Activated effector memory CD4-positive, alpha-beta T cell treated with Interleukin-2 at 50 U/mL for 16 hours (primary cell): ENCODE results near the gene TBX10.
"Not testable (repeated sequence)": the region's sequence is repeated elsewhere in the genome, so short reads cannot be mapped to it uniquely, and the experiment has no call there.

ENCODE experiments used
- DNase-seq: peaks from one replicate; pipeline ENCODE4 v3.0.0-alpha.2; 2020

TBX10 gene

DNA sequence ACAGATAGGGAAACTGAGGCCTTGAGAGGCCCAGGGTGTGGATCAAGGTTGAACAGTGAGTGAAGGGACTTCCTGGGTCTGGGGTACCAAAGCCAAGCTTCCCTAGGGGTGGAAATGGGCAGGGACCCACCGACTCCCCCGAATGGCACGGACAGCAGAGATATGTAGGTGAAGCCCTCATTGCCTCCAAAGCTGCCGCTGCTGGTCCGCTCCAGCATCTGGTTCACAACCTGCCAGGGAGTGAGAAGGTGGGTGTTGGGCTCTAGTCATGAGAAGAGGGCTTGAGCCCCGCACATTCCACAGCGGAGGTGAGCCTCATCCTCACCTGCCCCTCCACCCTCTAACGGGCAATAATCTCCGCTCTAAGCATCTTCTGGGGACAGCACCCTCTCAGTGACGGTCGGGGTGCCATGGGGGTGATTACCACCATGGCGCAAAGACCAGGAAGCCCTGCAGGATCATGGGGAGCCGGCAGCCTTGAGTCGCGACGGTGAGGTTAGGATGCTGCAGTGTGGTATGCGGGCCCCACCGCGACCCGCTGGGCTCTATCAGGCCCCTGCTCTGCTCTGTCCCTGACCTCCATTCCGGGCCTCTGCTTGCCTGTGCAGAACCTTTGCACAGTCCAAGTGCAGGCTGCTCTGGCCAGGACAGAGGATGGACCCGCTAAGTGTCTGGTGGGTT lies 24.1 kb upstream of the TBX10 start:
- DNase-seq: no peak

DNA sequence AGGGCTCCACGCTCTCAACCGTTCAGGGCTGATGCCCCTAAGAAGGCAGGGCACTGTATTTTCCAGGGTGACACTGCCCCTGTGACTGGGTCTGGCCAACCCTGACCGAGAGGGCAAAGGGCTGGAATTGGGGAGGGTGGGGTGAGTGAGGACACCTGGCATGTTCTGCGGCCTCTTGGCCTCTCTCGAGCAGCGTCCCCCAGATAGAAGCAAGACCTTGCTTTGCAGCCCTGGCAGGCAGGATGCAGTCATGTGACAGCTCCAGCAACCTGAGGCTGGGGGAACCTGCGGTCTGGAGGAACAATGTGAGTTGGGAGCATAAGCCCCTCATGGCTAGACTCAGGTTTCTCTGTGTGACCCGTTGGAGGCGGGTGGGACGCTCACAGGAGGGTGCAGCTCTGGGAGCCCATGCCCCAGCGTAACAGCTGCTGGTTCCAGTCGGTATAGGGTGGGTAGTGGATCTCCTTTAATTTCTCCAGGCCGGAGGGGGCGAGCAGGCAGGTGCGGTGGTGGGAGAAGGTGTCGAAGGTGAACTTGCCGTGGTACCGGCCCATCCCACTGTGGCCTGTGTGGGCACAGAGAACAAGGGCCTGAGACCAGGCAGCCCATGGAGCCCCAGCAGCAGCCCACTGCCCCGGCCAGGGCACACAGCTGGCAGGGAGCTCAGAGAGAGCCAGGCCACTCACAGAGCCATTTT lies 23.4 kb upstream of the TBX10 start:
- no peak for DNase-seq

DNA sequence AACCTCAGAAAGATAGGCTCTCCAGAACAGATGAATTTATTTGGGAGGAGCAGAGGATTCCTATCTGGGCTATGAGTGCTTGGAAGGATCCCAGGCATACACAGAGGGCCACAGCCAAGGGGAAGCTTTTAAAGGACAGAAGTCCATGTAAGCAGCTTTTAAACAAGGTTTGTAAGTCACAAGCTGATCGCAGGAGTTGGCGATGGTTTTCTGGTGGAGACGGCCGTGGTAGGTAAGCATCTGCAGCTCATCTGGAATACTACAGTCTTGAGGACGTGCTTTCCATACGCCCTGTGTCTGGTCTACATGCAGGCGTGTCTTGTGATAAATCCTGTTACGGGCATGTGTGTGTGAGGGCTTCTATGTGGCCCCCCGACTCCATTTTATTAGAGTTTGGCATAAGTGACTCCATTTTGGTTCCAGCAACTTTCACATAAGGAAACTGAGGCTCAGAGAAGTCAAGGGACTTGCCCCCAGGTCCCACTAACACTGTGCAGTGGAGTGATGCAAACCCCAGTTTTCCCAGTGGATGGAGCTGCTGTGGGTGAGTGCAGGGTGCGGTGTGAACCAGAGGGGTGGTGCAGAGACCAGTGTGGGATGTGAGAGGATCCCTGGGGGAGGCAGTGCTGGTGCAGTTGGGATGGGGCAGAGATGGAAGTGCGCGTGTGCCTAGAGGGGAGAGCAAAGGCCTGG lies 22.7 kb upstream of the TBX10 start:
- DNase-seq: no peak

DNA sequence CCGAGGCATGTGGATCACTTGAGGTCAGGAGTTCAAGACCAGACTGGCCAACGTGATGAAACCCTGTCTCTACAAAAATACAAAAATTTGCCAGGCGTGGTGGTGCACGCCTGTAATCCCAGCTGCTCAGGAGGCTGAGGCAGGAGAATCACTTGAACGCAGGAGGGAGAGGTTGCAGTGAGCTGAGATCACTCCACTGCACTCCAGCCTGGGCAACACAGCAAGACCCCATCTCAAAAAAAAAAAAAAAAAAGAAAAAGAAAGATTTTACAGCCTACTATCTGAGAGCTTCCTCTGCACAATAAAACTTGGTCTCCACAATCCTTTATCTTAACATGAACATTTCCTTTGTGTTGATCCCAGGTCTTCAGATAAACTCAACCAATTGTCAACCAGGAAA lies 21.2 kb upstream of the TBX10 start:
- DNase-seq: not testable (repeated sequence)

DNA sequence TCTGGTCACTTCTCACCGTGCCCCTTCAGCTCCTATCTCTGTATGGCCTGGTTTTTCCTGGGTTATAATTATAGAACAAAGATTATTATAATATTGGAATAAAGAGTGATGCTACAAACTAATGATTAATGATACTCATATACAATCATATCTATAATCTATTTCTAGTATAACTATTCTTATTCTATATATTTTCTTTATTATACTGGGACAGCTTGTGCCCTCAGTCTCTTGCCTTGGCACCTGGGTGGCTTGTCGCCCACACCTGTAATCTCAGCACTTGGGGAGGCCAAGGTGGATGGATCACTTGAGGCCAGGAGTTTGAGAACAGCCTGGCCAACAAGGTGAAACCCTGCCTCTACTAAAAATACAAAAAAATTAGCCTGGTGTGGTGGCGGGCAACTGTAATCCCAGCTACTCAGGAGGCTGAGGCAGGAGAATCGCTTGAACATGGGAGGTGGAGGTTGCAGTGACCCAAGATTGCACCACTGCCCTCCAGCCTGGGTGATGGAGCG lies 20.1 kb upstream of the TBX10 start:
- not testable (repeated sequence) for DNase-seq

DNA sequence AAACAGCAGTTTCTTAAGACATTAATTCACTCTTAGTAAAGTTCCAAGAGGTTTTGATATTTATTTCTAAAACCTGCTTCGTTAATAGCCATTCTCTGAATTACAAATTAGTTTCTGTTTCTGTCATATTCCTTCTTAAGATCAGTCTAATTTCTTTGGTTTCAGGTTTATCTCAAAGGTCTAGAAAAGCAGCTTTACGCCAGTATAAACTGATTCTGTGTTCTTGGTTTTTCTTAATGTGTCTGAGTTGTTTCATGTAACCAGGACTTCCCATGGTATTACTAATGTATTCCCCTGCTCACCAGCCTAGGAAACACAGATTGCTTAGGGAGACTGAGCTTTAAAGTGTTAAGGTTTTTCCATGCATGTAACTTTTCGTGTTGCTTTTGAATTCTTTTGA lies 17.7 kb upstream of the TBX10 start:
- no peak for DNase-seq

DNA sequence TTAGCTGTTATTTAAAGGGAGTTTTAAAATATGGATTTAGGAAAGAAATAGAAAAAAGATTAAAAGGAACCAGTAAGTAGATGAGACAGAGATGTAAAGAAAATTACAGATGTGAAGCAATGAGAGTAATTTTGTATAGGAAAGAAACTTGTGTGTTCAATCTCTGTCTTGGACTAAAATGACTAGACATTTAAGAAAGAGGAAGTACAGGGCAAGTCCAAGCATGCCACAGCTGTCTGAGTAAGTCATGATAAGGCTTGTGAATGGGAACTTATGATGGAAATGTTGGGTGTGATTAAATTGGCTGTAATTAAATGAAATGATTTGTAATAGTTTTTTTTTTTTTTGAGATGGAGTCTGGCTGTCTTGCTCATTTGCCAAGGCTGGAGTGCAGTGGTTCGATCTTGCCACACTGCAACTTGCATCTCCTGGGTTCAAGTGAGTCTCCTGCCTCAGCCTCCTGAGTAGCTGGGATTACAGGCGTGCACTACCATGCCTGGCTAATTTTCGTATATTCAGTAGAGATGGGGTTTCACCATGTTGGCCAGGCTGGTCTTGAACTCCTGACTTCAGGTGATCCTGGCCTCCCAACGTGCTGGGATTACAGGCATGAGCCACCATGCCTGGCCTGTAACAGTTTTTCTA lies 16.8 kb upstream of the TBX10 start:
- DNase-seq: no peak

DNA sequence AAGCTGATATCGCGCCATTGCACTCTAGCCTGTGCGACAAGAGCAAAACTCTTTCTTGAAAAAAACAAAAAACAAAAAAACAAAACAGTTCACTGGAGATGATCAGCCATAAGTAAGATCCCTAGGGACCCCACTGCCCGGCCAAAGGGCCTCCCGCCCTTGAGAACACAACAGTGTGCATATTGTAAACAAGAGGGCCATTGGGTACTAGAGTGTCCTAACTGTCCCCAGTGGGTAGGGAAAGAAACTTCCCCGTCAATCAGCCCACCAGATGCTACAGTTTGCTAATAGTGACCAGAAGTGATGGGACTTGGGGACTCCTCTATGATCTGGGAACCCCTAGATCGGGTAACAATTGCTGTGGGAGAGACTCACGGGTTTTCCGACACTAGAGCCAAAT lies 14.7 kb upstream of the TBX10 start:
- no peak for DNase-seq

DNA sequence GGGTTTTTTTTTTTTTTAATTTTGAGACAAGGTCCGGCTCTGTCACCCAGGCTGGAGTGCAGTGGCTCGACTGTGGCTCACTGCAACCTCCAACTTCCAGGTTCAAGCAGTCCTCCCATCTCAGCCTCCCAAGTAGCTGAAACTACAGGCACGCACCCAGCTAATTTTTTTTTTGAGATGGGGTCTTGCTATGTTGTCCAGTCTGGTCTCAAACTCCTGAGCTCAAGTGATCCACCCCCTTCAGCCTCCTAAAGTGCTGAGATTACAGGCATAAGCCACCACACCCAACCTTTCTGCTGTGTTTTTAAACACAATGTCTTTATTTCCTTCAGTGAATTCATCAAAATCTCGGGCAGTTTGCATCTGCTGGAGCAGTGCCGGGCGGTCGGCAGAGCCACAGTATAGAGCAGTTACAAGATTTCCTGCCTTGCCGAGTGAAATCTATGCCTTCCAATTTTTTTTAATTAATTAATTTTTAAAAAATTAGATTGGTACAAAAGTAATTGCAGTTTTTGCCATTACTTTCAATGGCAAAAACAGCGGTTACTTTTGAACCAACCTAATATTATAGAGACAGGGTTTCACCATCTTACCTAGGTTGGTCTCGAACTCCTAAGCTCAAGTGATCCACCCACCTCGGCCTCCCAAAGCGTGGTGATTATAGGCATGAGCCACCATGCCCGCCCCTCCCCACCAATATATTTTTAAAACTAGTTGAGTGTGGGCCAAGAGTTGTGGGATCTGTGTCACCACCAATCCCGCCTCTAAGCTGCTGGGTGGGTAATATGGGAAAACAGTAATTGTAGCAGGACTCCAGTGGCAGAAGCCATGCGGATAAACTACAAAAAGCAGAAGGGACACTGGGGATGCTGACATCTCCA lies 13.6 kb upstream of the TBX10 start:
- no peak for DNase-seq

DNA sequence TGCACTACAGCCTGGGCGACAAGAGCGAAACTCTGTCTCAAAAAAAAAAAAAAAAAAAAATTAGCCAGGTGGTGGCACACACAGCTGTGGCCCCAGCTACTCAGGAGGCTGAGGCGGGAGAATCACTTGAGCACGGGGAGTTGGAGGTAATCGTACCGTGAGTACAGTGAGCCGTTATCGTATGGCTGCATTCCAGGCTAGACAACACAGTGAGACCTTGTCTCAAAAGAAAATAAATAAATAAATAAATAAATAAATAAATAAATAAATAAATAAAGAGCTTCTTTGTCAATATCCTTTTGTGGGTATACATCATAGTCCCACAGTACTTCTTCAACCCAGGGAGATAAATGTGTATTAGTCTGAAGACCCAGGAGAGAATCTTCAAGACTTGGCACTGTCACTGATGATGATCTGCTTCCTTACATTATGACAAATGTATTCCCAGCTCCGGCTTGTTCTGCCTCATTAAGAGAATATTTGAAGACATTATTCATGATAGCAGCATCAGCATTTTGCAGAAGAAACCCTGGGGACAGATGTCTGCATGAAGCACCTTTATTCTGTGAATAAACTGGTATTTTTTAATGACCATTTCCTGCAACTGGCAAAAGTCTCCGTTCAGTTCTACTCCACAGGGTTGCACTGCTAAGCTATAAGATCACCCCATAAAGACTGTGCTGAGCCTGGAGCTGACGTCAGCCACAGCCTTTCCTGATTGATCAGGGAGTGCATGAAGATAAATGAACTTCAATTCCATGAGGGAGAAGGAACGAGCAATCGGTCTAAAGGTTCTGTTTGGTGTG lies 12.6 kb upstream of the TBX10 start:
- DNase-seq: no peak

DNA sequence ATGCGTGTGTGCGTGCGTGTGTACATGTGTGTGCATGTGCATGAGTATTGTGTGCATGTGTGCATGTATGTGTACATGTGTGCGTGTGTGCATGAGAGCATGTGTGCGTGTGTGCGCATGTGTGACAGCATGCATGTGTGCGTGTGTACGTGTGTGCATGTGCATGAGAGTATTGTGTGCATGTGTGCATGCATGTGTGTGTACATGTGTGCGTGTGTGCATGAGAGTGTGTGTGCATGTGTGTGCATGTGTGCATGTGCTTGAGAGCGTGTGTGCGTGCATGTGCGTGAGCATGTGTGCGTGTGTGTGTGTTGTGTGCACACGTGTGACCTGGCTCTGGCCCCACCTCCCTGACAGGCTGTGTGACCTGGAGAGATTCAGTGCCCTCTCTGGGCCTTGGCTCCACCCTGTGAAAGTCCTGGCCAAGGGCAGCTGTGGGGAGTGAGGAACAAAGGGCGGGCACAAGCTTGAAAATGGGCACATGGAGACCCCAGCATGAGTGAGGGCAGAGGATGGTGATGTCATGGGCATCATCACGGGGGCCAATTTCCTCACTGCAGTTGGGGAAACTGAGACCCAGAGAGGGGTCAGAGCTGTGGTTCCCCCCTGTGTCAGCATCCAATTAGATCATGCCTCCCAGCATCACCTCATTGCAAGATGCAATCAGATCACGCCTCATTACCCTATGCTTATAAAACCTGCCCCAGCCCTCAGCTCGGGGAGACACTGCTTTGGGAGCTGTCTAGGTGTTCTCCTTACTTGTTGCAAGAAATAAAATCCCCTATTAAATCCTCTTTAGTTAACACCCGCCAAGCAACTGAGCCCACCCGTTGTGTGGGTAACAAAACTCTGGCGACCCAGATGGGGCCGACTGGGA lies 10.3 kb upstream of the TBX10 start:
- DNase-seq: no peak

DNA sequence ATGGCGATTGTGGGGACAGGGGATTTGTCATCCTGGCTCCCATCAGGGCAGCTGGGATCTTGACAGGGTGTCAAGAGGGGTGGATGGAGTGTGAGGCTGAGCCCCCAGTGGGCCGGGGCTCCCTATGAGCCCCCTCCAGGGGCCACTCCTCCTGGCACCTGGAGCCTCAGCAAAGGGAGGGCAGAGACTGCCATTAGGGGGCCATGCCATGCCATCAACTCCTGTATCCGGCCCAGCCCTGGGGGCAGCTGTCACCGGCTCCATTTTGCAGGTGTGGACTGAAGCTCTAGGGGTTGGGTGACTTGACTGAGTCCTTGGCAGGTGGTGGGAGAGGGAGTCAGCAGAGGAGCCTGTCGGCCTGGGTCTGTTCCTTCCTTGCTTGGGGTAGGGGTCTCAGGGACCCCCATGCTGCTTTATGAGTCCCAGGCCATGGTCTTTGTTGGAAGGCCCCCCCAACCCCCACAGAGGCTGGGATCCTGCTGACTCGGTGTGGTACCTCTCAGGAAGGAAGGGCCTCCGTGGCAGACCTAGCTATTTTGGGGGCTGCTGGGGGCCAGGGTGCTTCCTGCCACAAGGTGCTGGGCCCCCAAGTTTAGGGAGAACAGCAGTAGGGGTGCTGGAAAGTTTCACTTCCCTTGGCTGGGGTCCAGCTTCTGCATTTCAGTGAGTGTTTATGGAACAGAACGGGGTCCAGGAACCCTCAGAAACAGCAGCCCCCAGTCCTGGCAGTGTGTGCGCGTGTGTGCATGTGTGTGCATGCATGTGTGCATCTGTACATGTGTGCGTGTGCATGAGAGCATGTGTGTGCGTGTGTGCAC lies 9.4 kb upstream of the TBX10 start:
- DNase-seq: no peak

DNA sequence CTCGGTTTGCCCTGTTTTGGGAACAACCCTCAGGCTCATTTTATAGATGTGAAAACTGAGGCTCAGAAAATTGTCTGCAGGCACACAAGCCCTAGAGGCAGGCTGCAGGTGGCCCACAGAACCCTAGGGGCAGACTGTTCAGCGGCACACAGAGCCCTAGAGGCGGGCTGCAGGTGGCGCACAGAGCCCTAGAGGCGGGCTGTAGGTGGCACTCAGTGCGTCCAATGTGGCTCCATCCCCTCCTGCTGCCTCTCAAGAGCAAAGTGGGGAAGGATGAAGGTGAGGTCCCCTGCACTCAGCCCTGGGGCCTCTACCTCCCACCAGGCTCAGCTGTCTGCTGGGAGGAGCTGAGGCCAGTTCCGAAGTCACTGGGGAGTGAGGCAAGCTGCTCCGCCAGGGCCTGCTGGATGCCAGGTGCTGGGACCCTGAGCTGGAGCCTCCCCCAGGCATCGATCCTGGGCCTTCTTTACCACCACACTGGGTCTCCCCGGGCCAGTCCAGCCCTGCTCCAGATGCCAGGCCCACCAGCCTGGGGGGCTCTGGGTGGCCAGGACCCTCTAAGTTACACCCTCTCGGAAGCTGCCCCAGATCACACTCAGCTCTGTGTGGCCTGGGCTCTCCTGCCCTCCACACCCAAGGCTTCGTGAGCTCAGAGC lies 8.7 kb upstream of the TBX10 start:
- DNase-seq: peak; percentile 29

DNA sequence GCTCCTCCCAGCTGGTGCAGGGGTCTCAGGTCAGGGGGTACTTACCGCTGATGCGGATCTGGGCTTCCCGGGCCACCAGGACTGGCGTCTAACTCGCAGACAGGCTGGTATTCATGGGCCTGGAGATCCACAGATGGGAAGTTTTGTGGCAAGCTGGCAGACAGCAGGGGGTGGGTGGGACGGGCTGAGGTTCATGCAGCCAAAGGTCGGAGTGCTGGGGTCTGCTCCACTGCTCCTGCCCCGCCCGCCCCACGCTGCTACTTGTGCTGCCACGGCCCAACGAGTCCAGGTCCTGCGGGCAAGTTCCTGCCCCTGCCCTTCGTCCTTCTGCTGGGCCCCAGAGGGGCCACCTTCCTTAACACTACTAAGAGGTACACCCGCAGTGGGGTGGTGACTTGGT lies 7.9 kb upstream of the TBX10 start:
- no peak for DNase-seq

DNA sequence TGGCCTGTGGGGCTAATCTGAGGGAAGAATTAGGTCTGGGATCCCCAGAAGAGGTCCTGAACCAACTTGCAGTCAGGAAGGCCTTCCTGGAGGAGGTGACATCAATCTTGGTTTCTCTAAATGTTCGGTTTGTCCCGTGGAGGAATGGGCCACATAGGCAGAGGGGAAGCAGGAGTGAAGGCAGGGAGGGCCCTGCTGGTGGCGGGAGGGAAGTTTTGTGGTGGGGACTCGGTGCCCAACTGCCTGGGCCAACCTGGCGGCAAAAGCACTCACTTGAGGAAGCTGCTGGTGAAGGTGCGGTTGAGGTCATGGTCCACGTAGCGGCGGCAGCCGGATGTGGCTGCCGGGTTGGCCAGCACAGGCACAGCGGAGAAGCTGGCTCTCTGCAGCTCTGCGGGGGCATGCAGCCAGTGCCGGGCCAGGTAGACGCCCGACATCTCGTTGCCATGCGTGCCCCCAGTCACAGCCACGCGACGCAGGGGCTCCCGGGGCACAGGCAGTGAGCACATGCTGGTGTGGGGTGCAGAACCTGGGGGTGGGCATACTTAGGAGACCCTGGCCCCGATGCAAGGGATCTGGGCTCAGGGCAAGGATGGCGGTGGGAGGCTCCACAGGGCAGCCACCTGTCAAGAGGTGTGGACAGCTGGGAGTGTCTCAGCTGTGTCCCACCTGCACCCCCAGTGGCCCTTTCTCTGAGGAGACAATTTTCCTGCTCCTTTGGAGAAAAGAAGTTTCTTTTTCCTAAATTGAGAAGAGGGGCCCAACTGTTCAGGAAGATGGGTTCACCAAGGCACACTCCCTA lies 7.2 kb upstream of the TBX10 start:
- DNase-seq: peak; percentile 23

DNA sequence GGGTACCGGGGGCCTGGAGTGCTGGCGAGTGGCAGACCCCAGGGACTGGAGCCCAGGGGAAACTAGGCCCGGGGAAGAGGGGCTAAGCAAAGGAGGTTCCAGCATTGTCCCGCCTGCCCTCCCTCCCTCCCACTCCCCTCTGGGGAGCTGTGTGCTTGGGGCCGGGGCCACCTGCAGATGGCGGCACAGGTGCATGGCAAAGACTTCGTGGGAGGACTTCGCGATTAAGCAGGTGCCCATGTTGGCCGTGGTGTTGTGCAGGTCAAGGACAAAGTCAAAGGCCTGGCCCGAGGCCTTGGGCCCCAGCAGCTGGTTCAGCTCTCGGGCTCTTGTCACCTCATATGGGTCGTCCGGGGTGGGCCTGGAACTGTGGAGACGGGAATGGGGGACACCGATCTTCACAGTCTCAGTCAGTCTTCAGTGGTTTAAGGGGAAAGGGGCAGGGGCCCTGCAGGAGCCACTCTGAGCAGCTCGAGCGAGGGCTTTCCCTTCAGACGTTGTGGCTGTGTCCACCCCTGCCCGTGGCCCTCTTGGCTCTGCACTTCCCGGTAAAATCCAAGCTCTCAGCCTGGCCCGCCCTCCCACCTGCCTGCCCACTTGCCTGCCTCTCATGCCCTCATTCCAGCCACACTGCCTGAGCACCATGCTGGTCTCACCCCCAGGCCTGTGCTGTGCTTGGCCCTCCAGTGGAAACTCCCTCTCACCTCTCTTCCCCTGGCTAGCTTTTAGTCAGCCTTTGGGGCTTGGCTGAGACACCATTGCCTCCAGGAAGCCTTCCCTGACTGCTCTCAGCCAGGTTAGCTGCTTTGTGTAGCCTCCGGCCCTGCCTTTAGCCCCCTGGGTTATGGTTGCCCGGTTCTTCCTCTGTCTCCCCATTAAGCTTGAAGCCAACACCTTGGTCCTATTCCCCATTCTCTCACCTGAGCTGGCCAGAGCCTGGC lies 6.2 kb upstream of the TBX10 start:
- no peak for DNase-seq
